GM19463 (cell line): Measurements from ENCODE around the gene UHMK1.
"Not testable (repeated sequence)": the region's sequence is repeated elsewhere in the genome, so short reads cannot be mapped to it uniquely, and the experiment has no call there.

ENCODE experiments used
- ATAC-seq: cut with Tn5 transposase; IDR thresholded peaks from one replicate; pipeline ENCODE4 v1.9.1; 2021; ENCODE audit warnings: mild to moderate bottlenecking, moderate library complexity; ENCODE audit not compliant: unreplicated experiment

Gene UHMK1

GRCh38 chr1:162564762-162565218 lies 67.2 kb downstream of the UHMK1 start:
- no peak for ATAC-seq

GRCh38 chr1:162565460-162565859 lies 67.8 kb downstream of the UHMK1 start:
- ATAC-seq = no peak

DNA sequence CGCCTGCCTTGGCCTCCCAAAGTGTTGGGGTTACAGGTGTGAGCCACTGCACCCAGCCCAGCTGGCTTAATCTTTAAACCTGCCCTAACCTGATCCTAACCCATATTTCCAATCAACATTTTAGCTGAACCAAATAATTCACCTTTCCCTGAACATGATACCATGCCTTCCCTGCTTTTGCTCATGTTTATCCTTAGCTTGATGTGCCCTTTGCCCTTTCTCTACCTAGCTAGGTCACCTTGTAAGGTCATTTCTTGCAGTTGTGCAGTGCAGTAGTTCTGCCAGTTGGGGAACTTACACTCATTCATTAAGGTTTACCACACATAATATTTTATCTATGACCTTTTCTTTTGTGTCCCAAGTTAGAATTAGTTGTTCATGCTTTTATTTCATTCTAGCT lies 69.3 kb downstream of the UHMK1 start:
- ATAC-seq = no peak

DNA sequence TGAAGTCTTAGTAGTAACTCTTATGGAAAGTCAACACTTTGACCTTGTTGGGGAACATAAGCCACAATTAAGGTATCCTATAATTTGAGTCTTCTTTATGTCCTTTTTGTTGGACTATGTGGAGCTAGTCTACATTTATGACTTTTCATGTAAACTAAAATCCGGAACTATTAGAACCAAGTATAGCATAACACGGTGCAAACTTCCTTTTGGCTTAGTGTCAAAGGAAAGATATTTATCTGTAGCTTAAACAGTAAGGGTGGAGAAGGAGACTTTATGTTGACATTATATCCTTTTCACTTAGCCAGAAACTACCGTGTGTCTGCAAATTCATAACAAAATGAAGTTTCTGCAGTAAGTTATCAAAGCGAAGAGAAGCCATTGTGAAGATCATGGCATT lies 71.2 kb downstream of the UHMK1 start:
- ATAC-seq = no peak

GRCh38 chr1:162570718-162571117 lies 73.1 kb downstream of the UHMK1 start:
- no peak for ATAC-seq

GRCh38 chr1:162571121-162571520 lies 73.5 kb downstream of the UHMK1 start:
- ATAC-seq = not testable (repeated sequence)

DNA sequence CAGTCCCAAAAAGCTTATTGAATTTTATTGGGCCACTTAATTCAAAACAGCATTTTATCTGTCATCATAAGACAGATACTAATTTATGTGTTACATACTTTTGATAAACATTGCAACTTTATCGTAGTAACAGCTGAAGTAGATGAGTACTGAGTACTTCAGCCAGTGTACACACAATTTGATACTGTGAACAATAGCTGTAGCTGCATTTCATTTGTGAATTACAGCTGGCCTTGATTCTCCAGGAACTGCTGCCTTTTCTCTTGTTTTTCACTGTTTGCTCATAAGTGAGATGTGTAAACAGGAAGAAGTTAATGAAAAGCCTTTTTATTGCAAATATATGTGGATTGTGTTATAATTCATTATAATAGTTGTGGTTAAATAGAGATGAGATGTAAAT lies 74.1 kb downstream of the UHMK1 start:
- ATAC-seq = no peak

DNA sequence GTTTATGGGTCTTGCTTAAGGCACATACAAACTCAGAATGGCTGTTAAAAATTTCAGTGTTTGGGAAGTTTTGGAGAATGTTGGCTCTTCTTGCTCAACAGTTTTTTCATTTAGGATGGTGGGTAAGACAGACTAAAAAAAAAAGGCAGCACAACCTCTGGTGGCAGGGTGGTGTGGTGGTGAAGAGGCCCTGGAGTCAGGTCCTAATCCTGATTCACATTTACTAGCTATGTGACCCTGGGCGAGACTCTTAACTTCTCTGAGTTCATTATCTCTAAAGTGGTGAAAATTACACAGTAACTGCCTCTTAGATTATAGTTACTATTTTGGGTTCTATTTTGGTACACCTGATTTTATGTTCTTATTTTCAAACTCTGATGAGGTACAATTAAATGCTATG lies 75.5 kb downstream of the UHMK1 start:
- no peak for ATAC-seq

GRCh38 chr1:162578071-162578700 lies 80.6 kb downstream of the UHMK1 start:
- no peak for ATAC-seq

GRCh38 chr1:162578936-162579335 lies 81.3 kb downstream of the UHMK1 start:
- no peak for ATAC-seq
